OCI-LY1 (cell line): ENCODE results near the gene LDLRAD4.

ENCODE experiments used
- CTCF ChIP-seq: fragments of 200-600 bp; sonication (generic), shearing (Covaris generic); IDR thresholded peaks from 2 replicates; pipeline ENCODE4 v1.5.1; 2017; ENCODE audit warnings: mild to moderate bottlenecking, antibody characterized with exemption, low read length, moderate library complexity, mixed read lengths
- EZH2 ChIP-seq: fragments of 200-600 bp; sonication (generic), shearing (Covaris generic); IDR thresholded peaks from 2 replicates; pipeline ENCODE4 v1.8.0; 2017; ENCODE audit warnings: borderline replicate concordance, mixed run types, mild to moderate bottlenecking, antibody characterized with exemption, low read length, moderate library complexity, mixed read lengths

- TF ChIP-seq EZH2 = no peak
- no peak for TF ChIP-seq CTCF
Observed at GRCh38 chr18:13604786-13605185, 386.2 kb downstream of the LDLRAD4 start.
